ENCODE data around the gene CAPN14. TPM values are rescaled to one million over a fixed set of nuclear protein-coding genes. Genes with fewer than 3 reads are reported as not detected.
"Not testable (repeated sequence)": the region's sequence is repeated elsewhere in the genome, so short reads cannot be mapped to it uniquely, and the experiment has no call there.

Gene CAPN14
- polyA plus RNA-seq, 1 experiment: 0.09 TPM

- POLR2A ChIA-PET: no interaction called here
Measured at GRCh38 chr2:31190188-31190587, 27.1 kb downstream of the CAPN14 start.

GRCh38 chr2:31189141-31189540 is 28.2 kb downstream of the CAPN14 start:
- Histone ChIP-seq H3K27me3 (ENCODE audit: control insufficient read depth, insufficient read depth, low read length) (no peaks in the 10 kb centered on the region), H3K27ac (ENCODE audit: low read depth, low read length) (no peak overlapping the region), H3K9me3 (ENCODE audit: control insufficient read depth, insufficient read depth, low read length) (no peaks in the 10 kb centered on the region), H3K4me3 (ENCODE audit: low read depth, low read length) (no peak overlapping the region)
- TF ChIP-seq CTCF (IDR thresholded peaks at IDR 0.05; ENCODE audit: low read depth, low read length): no peak
- DNase-seq (ENCODE audit: low read depth, low spot score): no peak
- ChIA-PET POLR2A (no interaction called here), CTCF (interaction anchor here (1.9 kb wide), 1 partner anchor 19 kb away, joined by 5 read pairs; no protein-coding TSS in a partner anchor)

More at GRCh38 chr2:31190188-31190587, 27.1 kb downstream of the CAPN14 start:
- Histone ChIP-seq H3K4me3 (ENCODE audit: low read depth, low read length) (no peak overlapping the region), H3K27me3 (ENCODE audit: control insufficient read depth, insufficient read depth, low read length) (no peaks in the 10 kb centered on the region), H3K27ac (ENCODE audit: low read depth, low read length) (no peak overlapping the region), H3K9me3 (ENCODE audit: control insufficient read depth, insufficient read depth, low read length) (no peaks in the 10 kb centered on the region)
- DNase-seq (ENCODE audit: low read depth, low spot score): no peak
- no peak for TF ChIP-seq CTCF (IDR thresholded peaks at IDR 0.05; ENCODE audit: low read depth, low read length)
- CTCF ChIA-PET: no interaction called here

DNA sequence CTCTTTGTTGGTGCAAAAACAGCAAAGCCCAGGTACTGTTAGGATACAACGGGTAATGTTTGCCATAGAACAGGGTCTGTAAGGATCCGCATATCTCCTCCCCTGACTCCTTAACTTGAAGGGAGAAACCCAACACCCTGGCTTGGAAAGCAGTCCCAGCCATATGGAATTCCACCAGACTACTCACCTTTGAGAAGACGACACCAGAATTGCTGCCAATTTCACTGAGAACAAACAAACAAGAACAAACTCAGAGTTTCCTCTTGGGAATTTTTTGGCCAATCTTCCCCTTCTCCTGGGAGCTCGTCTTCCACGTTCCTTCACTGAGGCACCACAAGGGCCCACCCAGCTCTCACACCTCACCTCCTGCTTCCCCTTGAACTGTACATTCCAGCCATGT is 29.2 kb downstream of the CAPN14 start:
- POLR2A ChIA-PET: no interaction called here

GRCh38 chr2:31187166-31187565 is 30.1 kb downstream of the CAPN14 start:
- CTCF ChIA-PET: no interaction called here
- no peak for TF ChIP-seq CTCF (IDR thresholded peaks at IDR 0.05; ENCODE audit: low read depth, low read length)
- no peak overlapping the region for H3K27ac ChIP-seq (ENCODE audit: low read depth, low read length)
- H3K4me3 ChIP-seq (ENCODE audit: low read depth, low read length): no peak overlapping the region
- H3K27me3 ChIP-seq (ENCODE audit: control insufficient read depth, insufficient read depth, low read length): no peaks in the 10 kb centered on the region
- POLR2A ChIA-PET: no interaction called here
- no peak for DNase-seq (ENCODE audit: low read depth, low spot score)
- no peaks in the 10 kb centered on the region for H3K9me3 ChIP-seq (ENCODE audit: control insufficient read depth, insufficient read depth, low read length)

More for the DNA sequence above, 29.2 kb downstream of the CAPN14 start:
- H3K27me3 ChIP-seq (ENCODE audit: control insufficient read depth, insufficient read depth, low read length): no peaks in the 10 kb centered on the region
- no peaks in the 10 kb centered on the region for H3K9me3 ChIP-seq (ENCODE audit: control insufficient read depth, insufficient read depth, low read length)
- DNase-seq (ENCODE audit: low read depth, low spot score): no peak
- no peak overlapping the region for H3K4me3 ChIP-seq (ENCODE audit: low read depth, low read length)
- CTCF ChIA-PET: interaction anchor here (1.9 kb wide), 1 partner anchor 18 kb away, joined by 5 read pairs; no protein-coding TSS in a partner anchor
- no peak overlapping the region for H3K27ac ChIP-seq (ENCODE audit: low read depth, low read length)
- no peak for TF ChIP-seq CTCF (IDR thresholded peaks at IDR 0.05; ENCODE audit: low read depth, low read length)

DNA sequence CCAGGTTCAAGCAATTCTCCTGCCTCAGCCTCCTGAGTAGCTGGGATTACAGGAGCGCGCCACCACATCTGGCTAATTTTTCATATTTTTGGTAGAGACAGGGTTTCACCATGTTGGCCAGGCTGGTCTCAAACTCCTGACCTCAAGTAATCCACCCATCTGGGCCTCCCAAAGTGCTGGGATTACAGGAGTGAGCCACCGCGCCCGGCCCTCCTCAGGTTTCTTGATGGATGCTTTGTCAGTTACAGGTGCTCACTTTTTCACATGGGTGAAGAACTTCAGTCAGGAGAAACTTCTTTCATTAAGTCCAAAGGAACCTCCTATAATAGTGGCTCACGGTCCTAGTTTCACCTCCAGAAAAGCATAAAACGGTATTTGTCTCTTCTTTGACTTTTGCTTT is 33.3 kb downstream of the CAPN14 start:
- H3K27me3 ChIP-seq (ENCODE audit: control insufficient read depth, insufficient read depth, low read length); H3K27ac ChIP-seq (ENCODE audit: low read depth, low read length); H3K9me3 ChIP-seq (ENCODE audit: control insufficient read depth, insufficient read depth, low read length); POLR2A ChIA-PET; H3K4me3 ChIP-seq (ENCODE audit: low read depth, low read length); DNase-seq (ENCODE audit: low read depth, low spot score): not testable (repeated sequence)
- CTCF ChIA-PET: interaction anchor here (1.1 kb wide), 1 partner anchor 14 kb away, joined by 4 read pairs; no protein-coding TSS in a partner anchor

DNA sequence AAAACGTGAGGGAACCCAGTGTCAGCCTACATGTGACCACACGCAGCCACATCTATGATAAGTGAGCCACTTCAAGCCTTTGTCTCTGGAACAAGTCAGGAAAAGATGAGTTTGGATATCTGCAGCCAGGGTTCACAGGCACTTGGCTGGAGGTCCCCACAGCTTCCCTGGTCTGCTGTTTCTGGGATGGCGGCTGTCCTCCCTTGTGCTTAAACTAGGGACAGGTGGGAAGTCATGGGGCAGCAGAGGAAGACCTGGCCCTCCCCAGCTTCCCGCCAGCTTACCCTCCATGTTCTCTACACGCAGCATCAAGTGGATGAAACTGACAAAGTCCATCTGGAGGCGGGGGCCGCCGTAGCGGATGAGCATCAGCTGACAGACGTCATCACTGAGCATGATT is 40.6 kb downstream of the CAPN14 start:
- ChIA-PET CTCF (interaction anchor here (0.7 kb wide), 1 partner anchor 347 kb away, joined by 3 read pairs; no protein-coding TSS in a partner anchor), POLR2A (no interaction called here)
- Histone ChIP-seq H3K27ac (ENCODE audit: low read depth, low read length) (no peak overlapping the region), H3K9me3 (ENCODE audit: control insufficient read depth, insufficient read depth, low read length) (no peaks in the 10 kb centered on the region), H3K4me3 (ENCODE audit: low read depth, low read length) (no peak overlapping the region), H3K27me3 (ENCODE audit: control insufficient read depth, insufficient read depth, low read length) (no peaks in the 10 kb centered on the region)
- no peak for TF ChIP-seq CTCF (IDR thresholded peaks at IDR 0.05; ENCODE audit: low read depth, low read length)
- DNase-seq (ENCODE audit: low read depth, low spot score): no peak
